H1 (cell line): ENCODE data around the gene TIFAB. TPM values are rescaled to one million over a fixed set of nuclear protein-coding genes. Genes with fewer than 3 reads are reported as not detected.

ENCODE experiments used
- CTCF ChIA-PET: fragments of 300-600 bp; sonication (Branson Sonifier 250); formaldehyde crosslinking; loops from one replicate; lab custom pipeline; 2021; ENCODE audit not compliant: partially characterized antibody; lab: Charles Lee
- POLR2A ChIA-PET: fragments of 300-600 bp; sonication (Branson Sonifier 250); formaldehyde crosslinking; loops from one replicate; lab custom pipeline; 2021; ENCODE audit warnings: inconsistent platforms; ENCODE audit not compliant: partially characterized antibody; lab: Charles Lee
- DNase-seq, 2 experiments: peaks; one replicate each; pipeline versions ENCODE4 v3.0.0 to v3.0.0-alpha.2; 2010 to 2022; ENCODE audit warnings: low spot score in 2 of 2, low read depth in 1 of 2, mixed read lengths in 1 of 2
- FAIRE-seq: peaks from 2 replicates; lab custom pipeline; 2011; peaks lifted over from hg19 to GRCh38; lab: Jason Lieb, UNC
- H2AFZ ChIP-seq: 2 replicates; pipeline ENCODE4 v1.8.1; 2012; ENCODE audit warnings: low read length, inconsistent platforms
- H2AK5ac ChIP-seq: 2 replicates; pipeline ENCODE4 v1.6.1; 2013; ENCODE audit warnings: low read depth, low read length
- H2BK120ac ChIP-seq: replicated peaks from 2 replicates; pipeline ENCODE3; 2013; ENCODE audit warnings: low read depth, low read length, inconsistent platforms
- H2BK12ac ChIP-seq: 2 replicates; pipeline ENCODE4 v1.6.1; 2013; ENCODE audit warnings: low read depth, low read length
- H2BK15ac ChIP-seq: 2 replicates; pipeline ENCODE4 v1.6.1; 2013; ENCODE audit warnings: low read length
- H2BK20ac ChIP-seq: 2 replicates; pipeline ENCODE4 v1.6.1; 2013; ENCODE audit warnings: low read length
- H2BK5ac ChIP-seq: 2 replicates; pipeline ENCODE4 v1.6.1; 2013; ENCODE audit warnings: low read depth, low read length
- H3K14ac ChIP-seq: 2 replicates; pipeline ENCODE4 v1.6.1; 2013; ENCODE audit warnings: inconsistent platforms; ENCODE audit not compliant: insufficient read length
- H3K18ac ChIP-seq: 2 replicates; pipeline ENCODE4 v1.6.1; 2013; ENCODE audit warnings: low read length; ENCODE audit errors: extremely low read depth
- H3K23ac ChIP-seq: 2 replicates; pipeline ENCODE4 v1.6.1; 2013; ENCODE audit warnings: inconsistent platforms; ENCODE audit not compliant: insufficient read length
- H3K23me2 ChIP-seq: 2 replicates; pipeline ENCODE4 v1.6.1; 2013; ENCODE audit warnings: low read depth, low read length
- H3K27ac ChIP-seq: 2 replicates; pipeline ENCODE4 v1.6.1; 2011; ENCODE audit warnings: low read depth, low read length, inconsistent platforms
- H3K27me3 ChIP-seq, 4 experiments: replicated peaks in 1 of 4; 1 replicate in 1 of 4; 2 replicates in 3 of 4; pipeline versions ENCODE4 v1.6.1 to v1.8.1; 2011 to 2013; ENCODE audit warnings: low read length in 3 of 4, mild to moderate bottlenecking in 3 of 4, inconsistent platforms in 2 of 4, mixed read lengths in 2 of 4, moderate library complexity in 1 of 4; ENCODE audit not compliant: control insufficient read depth in 3 of 4, insufficient read depth in 3 of 4; ENCODE audit errors: extremely low read depth in 1 of 4
- H3K36me3 ChIP-seq, 4 experiments: 2 replicates each; pipeline versions ENCODE4 v1.6.1 to v1.8.1; 2011 to 2013; ENCODE audit warnings: mild to moderate bottlenecking in 4 of 4, low read length in 3 of 4, moderate library complexity in 2 of 4, control low read depth in 1 of 4, inconsistent platforms in 1 of 4; ENCODE audit not compliant: insufficient read depth in 4 of 4, control insufficient read depth in 2 of 4
- H3K4ac ChIP-seq: replicated peaks from 2 replicates; pipeline ENCODE3; 2013; ENCODE audit warnings: low read length, low read depth, mixed read lengths, inconsistent platforms; ENCODE audit not compliant: insufficient read length
- H3K4me1 ChIP-seq, 4 experiments: replicated peaks in 1 of 4; 1 replicate in 1 of 4; 2 replicates in 3 of 4; pipeline versions ENCODE4 v1.6.1 to v1.8.1; 2011 to 2013; ENCODE audit warnings: low read length in 3 of 4, inconsistent platforms in 2 of 4, mixed read lengths in 1 of 4; ENCODE audit not compliant: insufficient read depth in 4 of 4, control insufficient read depth in 3 of 4
- H3K4me2 ChIP-seq, 2 experiments: 2 replicates each; pipeline versions ENCODE4 v1.6.1 to v1.8.1; 2011 to 2013; ENCODE audit warnings: low read depth in 2 of 2, low read length in 2 of 2, control low read depth in 1 of 2, inconsistent platforms in 1 of 2, mild to moderate bottlenecking in 1 of 2; ENCODE audit not compliant: insufficient read depth in 1 of 2
- H3K4me3 ChIP-seq, 4 experiments: fragments of 200-600, 300-600 bp in 1 of 4; sonication (generic), shearing (Covaris generic), sonication (Bioruptor Twin) in 1 of 4; 2 replicates each; pipeline versions ENCODE4 v1.5.1 to v1.8.1; 2011 to 2016; ENCODE audit warnings: low read length in 4 of 4, low read depth in 3 of 4, control low read depth in 2 of 4, inconsistent platforms in 2 of 4, mild to moderate bottlenecking in 2 of 4, mixed read lengths in 1 of 4, moderate library complexity in 1 of 4; ENCODE audit not compliant: insufficient read depth in 2 of 4; ENCODE audit errors: extremely low read depth in 1 of 4
- H3K56ac ChIP-seq: replicated peaks from 2 replicates; pipeline ENCODE3; 2013; ENCODE audit warnings: low read depth, mild to moderate bottlenecking, mixed read lengths, low read length, inconsistent platforms; ENCODE audit not compliant: insufficient read length
- H3K79me1 ChIP-seq: 2 replicates; pipeline ENCODE4 v1.6.1; 2013; ENCODE audit warnings: low read depth, low read length, control low read depth
- H3K79me2 ChIP-seq, 2 experiments: 2 replicates each; pipeline versions ENCODE4 v1.6.1 to v1.8.1; 2012 to 2013; ENCODE audit warnings: low read length in 2 of 2, mild to moderate bottlenecking in 2 of 2, inconsistent platforms in 1 of 2; ENCODE audit not compliant: insufficient read depth in 2 of 2, control insufficient read depth in 1 of 2
- H3K9ac ChIP-seq, 4 experiments: replicated peaks in 1 of 4; 1 replicate in 1 of 4; 2 replicates in 3 of 4; pipeline versions ENCODE4 v1.6.1 to v1.8.1; 2011 to 2013; ENCODE audit warnings: low read depth in 3 of 4, low read length in 3 of 4, control low read depth in 2 of 4, mild to moderate bottlenecking in 2 of 4, moderate library complexity in 2 of 4, inconsistent platforms in 1 of 4; ENCODE audit errors: extremely low read depth in 1 of 4
- H3K9me3 ChIP-seq, 2 experiments: 2 replicates each; pipeline versions ENCODE4 v1.6.1 to v1.8.1; 2012 to 2013; ENCODE audit warnings: mild to moderate bottlenecking in 2 of 2, moderate library complexity in 2 of 2, control low read depth in 1 of 2, inconsistent platforms in 1 of 2, low read depth in 1 of 2, low read length in 1 of 2, mixed read lengths in 1 of 2; ENCODE audit not compliant: insufficient read depth in 2 of 2
- H4K20me1 ChIP-seq, 2 experiments: replicated peaks in 1 of 2; 2 replicates each; pipeline versions ENCODE3 to v1.8.1; 2011 to 2013; ENCODE audit warnings: inconsistent platforms in 2 of 2, low read length in 2 of 2, mild to moderate bottlenecking in 1 of 2; ENCODE audit not compliant: insufficient read depth in 2 of 2, control insufficient read depth in 1 of 2
- H4K5ac ChIP-seq: 2 replicates; pipeline ENCODE4 v1.6.1; 2013; ENCODE audit warnings: low read length, low read depth, mixed read lengths, inconsistent platforms; ENCODE audit not compliant: insufficient read length
- H4K8ac ChIP-seq: 2 replicates; pipeline ENCODE4 v1.8.0; 2013; ENCODE audit warnings: mild to moderate bottlenecking, moderate library complexity, low read length, inconsistent platforms; ENCODE audit not compliant: insufficient read depth; ENCODE audit errors: extremely low read depth
- H4K91ac ChIP-seq: replicated peaks from 2 replicates; pipeline ENCODE3; 2013; ENCODE audit warnings: low read length, mixed read lengths, inconsistent platforms; ENCODE audit not compliant: insufficient read length
- SAP30 ChIP-seq: fragments of 300-600 bp; sonication (generic); IDR thresholded peaks from 2 replicates; pipeline ENCODE4 v1.7.1; 2012; ENCODE audit warnings: low read length, moderate library complexity, mild to moderate bottlenecking, inconsistent platforms; ENCODE audit not compliant: insufficient read depth, insufficient replicate concordance
- polyA plus RNA-seq, 7 experiments: library from polyadenylated mRNA; depleted of rRNA in 3 of 7; stranded (reverse) in 5 of 7; unstranded in 2 of 7; fragments of >200 nt in 5 of 7; fragments of 200-250 nt in 2 of 7; gene quantifications; 1 replicate in 5 of 7; 2 replicates in 1 of 7; 4 replicates in 1 of 7; pipeline versions ENCODE4 v1.2.1 to v1.2.3, GENCODE V29; 2011 to 2013; ENCODE audit warnings: missing spikeins in 2 of 7, mixed read lengths in 2 of 7
- total RNA-seq: library from RNA; stranded (reverse); fragmentation: NEBNext Ultra II Directional; extraction: Animal tissue kit (Norgen Biotek cat#: 25700); gene quantifications from 2 replicates; pipeline ENCODE4 v1.2.1, GENCODE V29; 2021
- TF ChIP-seq, protein P1 (sequence below), 3 experiments: IDR thresholded peaks; 1 replicate in 2 of 3; 2 replicates in 1 of 3; pipeline versions ENCODE4 v1.5.1 to v1.6.1; 2011; ENCODE audit warnings: low read length in 3 of 3, mild to moderate bottlenecking in 3 of 3, inconsistent platforms in 2 of 3, low read depth in 1 of 3, moderate library complexity in 1 of 3; ENCODE audit not compliant: insufficient read depth in 1 of 3; ENCODE audit errors: control extremely low read depth in 1 of 3

The TIFAB gene
- total and polyA plus RNA-seq, 2 of the 8 experiments (the other 6 are each of a cell fraction or from before 2014, with no cell fraction given): not detected

DNA sequence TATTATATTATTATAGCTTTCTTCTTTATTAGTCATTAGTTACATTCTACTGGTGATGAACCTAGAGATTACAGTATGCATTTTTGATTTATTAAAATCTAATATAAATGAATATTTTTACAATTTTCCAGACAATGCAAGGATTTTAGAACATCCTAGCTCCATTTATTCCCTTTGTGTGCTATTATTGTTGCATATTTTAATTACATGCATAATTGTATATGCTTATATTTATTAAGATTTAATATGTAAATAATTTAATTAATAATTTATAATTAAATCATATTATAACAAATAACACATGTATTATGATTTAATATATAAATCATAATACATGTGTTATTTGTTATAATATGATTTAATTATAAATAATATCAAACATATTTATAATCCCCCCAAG lies 29.7 kb downstream of the TIFAB start:
- CTCF ChIA-PET: no interaction called here
- no peaks in the 10 kb centered on the region for H3K4me1 ChIP-seq
- no peak overlapping the region for H2BK15ac ChIP-seq
- DNase-seq (no peak), FAIRE-seq (no peak)
- no peaks in the 10 kb centered on the region for H3K79me1 ChIP-seq
- H3K27me3 ChIP-seq: no peaks in the 10 kb centered on the region
- H3K56ac ChIP-seq: no peak overlapping the region
- POLR2A ChIA-PET: no interaction called here
- no peaks in the 10 kb centered on the region for H3K36me3 ChIP-seq
- H3K79me2 ChIP-seq: no peaks in the 10 kb centered on the region
- H3K9me3 ChIP-seq: no peaks in the 10 kb centered on the region
- no peak overlapping the region for H2AFZ ChIP-seq
- no peak overlapping the region for H2BK12ac ChIP-seq
- no peak overlapping the region for H3K18ac ChIP-seq
- no peak overlapping the region for H2BK20ac ChIP-seq
- H3K23me2 ChIP-seq: no peaks in the 10 kb centered on the region
- H3K14ac ChIP-seq: no peak overlapping the region
- no peak overlapping the region for H4K8ac ChIP-seq
- no peak overlapping the region for H3K23ac ChIP-seq
- H2BK120ac ChIP-seq: no peak overlapping the region
- no peaks in the 10 kb centered on the region for H4K20me1 ChIP-seq
- TF ChIP-seq SAP30: no peak
- TF ChIP-seq, protein P1, sequence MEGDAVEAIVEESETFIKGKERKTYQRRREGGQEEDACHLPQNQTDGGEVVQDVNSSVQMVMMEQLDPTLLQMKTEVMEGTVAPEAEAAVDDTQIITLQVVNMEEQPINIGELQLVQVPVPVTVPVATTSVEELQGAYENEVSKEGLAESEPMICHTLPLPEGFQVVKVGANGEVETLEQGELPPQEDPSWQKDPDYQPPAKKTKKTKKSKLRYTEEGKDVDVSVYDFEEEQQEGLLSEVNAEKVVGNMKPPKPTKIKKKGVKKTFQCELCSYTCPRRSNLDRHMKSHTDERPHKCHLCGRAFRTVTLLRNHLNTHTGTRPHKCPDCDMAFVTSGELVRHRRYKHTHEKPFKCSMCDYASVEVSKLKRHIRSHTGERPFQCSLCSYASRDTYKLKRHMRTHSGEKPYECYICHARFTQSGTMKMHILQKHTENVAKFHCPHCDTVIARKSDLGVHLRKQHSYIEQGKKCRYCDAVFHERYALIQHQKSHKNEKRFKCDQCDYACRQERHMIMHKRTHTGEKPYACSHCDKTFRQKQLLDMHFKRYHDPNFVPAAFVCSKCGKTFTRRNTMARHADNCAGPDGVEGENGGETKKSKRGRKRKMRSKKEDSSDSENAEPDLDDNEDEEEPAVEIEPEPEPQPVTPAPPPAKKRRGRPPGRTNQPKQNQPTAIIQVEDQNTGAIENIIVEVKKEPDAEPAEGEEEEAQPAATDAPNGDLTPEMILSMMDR (IDR thresholded peaks at IDR 0.05; ENCODE audit: control extremely low read depth in 1 of 3, insufficient read depth in 1 of 3, low read depth in 1 of 3, low read length in 3 of 3): no peak
- no peak overlapping the region for H2BK5ac ChIP-seq
- no peak overlapping the region for H4K5ac ChIP-seq
- H3K9ac ChIP-seq: no peak overlapping the region
- H3K4me2 ChIP-seq: no peak overlapping the region
- no peak overlapping the region for H3K27ac ChIP-seq
- H3K4me3 ChIP-seq: no peak overlapping the region
- H3K4ac ChIP-seq: no peak overlapping the region
- no peak overlapping the region for H2AK5ac ChIP-seq
- H4K91ac ChIP-seq: no peak overlapping the region
